Measurements from ENCODE around the gene PIK3R5.

Gene PIK3R5

DNA sequence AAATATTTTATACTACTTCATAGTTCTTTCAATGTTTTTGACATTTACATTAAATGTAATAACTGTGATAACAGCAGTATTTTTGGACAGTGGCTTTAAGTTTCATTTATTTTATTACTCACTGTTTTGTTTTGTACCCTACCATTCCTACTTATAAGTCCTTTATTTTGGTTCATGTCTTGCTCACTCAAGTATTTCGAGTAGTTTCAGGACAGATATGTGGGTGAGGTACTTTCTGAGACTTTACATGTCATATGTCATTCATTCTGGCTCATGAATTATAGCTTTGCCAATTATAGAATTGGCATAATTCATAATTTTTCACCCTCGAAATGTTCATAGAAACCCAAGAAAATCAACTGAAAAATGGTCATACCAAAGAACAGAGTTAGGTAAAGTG, 44.4 kb downstream of the PIK3R5 start:
- no peak for DNase-seq

DNA sequence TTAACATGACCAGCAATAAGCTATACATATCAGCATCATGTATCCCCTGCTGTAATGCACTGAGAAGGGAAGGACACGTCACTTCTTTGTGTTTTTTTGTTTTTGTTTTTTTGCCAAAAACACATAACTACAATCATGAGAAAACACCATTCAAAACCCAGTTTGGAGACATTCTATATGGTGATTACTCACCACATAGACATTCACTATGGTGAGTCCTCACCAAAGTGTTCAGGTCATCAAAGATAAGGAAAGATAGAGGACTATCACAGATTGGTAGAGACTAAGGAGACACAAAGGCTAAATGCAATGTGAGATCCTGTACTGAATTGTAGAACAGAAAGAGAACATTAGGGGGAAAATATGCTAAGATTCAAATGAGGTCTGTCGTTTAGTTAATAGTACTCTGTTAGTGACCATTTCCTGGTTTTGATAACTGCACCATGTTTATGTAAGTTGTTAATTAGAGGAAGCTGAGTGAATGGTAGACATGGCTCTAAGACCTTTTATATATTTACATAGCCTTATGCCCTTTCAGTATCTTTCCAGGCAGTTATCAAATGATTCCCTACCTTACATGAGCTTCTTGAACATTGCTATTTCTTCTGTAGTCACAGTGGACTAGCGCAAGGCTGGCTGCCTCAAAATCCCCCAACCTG, 46.6 kb downstream of the PIK3R5 start:
- DNase-seq, result no peak

DNA sequence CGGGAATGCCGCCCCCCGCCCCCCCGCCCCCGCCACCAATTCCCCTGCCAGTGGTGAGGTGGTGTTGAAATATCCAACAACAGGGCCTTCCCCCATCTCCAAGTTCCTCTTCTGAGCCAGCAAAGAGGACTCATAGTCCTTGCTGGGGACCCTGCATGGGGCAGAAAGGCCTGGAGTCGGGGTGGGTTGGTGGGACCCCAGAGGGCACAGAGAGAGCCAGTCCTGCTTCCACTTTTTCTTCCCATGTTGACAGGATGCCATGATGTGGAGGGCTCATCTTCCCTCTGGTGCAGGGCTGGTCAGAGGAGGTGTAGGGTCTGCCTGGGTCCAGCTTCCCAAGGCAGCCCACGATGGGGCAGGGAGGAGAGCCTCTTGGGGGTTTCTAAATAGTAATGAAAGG, 49.0 kb downstream of the PIK3R5 start:
- no peak for DNase-seq

DNA sequence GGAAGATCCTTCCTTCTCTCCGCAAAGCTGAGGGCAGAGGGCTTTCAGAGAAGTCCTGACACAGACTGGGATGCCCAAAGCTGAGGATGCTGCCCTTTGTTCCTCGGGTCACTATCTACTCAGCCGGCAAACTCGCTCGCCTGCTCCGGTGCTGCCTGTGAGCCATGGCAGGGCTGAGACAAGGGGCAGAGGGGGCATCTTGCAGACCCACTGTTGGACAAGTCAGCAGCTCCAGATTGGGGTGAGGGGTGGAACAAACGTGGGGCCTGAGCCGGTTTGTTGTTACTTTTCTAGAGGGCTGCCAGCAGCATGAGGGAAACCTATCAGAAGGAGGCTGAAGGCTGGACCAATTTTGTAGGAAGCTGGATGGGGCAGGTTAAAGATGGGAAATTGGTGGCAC, 51.0 kb downstream of the PIK3R5 start:
- no peak for DNase-seq

DNA sequence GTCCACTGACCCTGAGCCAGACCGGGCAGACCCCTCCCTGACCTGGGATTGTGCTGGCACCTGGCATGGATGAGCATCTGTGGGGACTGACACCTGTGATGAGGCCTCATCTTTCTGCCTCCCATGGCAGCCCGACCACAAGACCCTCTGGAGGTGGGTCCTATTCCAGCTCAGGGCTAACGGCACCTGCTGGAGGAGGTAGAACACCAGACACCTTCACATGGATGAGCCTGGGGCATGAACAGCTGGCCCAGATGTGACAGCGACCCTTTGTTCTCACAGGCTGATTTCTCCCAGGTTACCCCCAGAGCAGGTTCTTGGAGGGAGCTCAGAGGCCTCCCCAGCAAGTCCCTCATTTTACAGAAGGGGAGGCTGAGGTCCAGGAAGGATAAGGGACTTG, 51.6 kb downstream of the PIK3R5 start:
- DNase-seq, result no peak

DNA sequence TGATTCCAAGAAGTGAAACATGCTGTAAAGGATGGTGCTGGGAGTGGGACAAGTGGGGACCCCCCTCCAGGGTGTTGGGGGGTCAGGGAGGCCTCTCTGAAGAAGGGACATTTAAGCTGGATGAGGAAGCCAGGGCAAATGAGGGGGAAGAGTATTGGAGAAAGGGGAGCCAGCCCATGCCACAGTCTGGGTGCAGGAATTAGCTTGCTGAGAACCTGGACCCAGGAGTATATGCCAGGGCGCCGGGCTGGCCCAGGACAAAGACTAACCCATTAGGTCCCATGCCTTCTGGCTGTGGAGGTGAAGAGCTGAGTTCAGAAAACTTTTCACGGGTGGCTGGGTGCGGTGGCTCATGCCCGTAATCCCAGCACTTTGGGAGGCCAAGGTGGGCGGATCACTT, 52.4 kb downstream of the PIK3R5 start:
- DNase-seq, result no peak

DNA sequence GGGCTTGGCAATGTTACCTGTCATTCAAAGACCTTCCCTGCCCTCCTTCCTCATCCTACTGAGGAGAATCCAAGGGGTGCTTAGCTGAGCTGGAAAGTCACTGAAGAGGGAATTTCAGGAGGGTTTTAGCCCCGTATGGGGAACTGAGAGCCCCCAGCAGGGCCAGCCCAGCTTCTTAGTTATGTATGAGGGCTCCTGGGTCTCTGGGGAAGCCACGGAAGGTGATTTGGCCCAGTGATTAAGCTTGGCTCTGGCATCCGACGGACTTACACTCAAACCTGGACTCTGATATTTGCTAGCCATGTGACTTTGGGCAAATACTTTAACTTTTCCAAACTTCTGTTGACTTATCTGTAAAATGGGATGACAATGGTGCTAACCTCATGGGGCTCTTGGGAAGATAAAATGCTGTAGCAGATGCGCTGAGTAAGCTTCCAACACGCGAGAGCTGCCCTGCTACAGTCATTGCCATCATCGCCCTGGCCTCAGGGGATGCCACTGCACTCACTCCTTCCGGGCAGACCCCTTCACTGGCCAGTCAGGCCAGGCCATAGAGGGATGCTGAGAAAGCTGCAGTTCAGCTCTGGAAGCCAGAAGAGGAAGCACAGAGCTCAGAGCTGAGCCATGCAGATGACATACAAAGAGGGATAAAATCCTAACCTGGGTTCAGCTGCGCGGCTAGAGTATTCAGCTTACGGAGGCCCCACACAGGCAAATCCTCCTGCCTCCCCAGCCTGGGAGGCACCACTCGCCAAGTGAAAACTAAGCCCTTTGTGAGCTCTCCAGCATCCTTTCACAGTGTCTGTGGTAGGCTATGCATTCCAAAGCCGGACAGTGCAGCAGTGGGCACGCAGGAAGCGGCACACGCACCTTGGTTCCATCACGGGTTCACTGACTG, 53.2 kb downstream of the PIK3R5 start:
- DNase-seq, result no peak

DNA sequence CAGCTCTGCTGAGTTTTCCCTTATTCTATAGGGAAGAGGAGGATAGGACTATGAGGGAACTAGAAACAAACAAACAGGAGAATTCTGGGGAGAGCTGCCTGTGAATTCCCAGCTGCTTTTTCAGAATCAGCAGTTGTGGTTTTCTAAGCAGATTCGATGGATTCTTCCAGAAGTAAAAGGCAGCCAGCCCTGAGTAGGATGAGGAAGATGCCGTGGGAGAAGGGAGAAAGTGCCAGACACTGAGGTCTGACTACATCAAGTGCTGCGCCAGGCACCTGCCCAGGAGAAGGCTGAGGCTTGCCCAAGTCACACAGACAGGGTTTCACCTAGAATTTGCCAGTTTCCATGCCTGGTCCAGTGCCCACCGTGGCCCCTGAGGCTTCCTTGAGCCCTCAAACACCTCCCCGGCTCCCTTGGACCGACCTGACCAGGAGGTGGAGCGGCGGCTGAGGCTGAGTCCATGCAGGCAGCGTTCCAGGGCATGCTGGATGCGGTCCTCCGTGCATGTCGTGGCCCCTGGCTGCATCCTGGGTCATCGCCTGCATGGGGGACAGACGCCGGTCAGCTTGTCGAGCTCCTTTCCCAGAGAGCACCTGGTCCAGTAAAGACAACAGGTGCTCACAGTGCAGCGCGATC, 54.4 kb downstream of the PIK3R5 start:
- no peak for DNase-seq

DNA sequence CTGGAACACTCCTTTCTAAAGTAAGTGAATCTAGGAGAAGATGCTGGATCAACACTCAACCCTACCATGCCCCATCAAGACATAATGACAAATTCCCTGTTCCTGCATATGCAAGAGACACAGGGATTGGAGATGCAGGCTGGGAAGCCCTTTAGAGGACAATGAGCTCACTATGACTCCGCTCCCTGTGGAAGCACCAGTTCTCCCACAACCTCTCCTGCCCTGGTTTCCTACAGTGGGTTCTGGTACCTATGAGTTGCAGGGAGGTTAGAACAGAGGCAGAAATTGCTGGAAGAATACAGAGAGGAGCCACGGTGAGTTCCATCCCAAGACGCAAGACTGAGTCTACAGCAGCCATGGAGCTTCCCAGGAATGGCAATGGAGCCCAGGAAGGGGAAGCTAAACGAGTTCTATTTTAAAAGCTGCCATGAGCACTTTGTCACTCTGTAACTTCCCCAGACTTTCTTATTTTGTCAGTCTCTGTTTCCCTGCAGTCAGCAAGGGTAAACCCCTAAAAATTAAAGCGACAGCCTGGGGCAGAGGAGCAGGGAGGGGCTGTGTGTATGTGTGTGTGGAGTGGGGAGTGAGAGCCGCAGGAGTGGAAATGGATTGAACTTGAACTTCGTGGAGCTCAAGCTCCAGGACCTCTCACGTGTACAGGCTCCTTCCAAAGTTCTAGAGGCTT, 55.8 kb downstream of the PIK3R5 start:
- no peak for DNase-seq

DNA sequence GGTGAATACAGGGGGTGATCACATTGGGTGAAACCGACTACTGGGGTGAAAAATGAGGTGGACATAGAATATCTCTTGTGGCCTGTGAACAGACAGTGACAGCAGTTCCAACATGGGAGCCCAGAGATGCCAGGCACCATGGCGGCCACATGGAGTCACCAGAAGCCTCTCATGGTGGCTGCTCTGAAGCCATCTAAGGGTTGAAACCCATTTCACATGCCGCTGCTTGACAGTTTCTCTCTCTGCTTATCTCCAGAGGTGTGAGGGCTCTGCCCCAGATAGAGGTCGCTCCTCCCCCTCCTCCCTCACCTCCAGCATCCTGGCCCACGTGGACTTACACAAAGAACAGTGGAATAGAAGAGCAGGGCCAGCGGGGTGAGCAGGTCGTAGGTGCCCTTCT, 60.2 kb downstream of the PIK3R5 start:
- no peak for DNase-seq

DNA sequence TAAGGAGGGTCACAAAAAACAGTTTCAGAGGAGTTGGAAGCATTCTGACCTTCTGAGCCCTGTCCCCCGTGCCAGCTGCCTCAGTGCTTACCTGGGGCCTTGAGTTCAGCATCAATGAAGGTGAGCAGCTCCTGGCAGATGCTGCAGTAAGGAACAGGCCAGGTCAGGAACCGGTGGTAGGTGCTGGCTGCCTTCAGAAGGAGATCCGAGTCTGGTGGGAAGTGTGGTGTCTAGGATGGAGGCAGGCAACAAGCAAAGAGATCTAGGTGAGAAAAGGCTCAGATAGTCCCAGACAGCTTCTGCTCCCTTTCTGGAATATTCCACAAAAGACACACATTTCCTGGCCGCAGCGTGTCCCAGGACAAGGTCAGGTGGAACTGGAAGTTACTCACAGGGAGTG, 60.8 kb downstream of the PIK3R5 start:
- no peak for DNase-seq

DNA sequence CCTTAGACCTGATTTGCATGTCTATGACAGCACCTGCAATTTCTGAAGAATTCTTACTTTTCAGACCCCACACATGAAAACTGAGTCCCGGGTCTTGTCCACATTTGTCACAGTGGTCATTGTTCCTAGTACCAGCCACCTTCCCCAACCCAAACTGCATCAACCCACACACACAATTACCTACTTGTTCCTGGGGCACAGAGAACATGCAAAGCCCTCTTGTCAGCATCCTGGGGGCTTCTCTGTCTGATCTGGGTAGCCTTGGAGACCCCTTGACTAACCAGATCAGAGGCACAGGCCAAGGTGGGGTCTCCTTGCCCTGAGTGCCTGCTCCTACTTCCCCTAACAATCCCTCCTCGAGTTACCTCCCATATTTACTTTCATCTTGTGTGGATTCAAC, 61.3 kb downstream of the PIK3R5 start:
- no peak for DNase-seq

DNA sequence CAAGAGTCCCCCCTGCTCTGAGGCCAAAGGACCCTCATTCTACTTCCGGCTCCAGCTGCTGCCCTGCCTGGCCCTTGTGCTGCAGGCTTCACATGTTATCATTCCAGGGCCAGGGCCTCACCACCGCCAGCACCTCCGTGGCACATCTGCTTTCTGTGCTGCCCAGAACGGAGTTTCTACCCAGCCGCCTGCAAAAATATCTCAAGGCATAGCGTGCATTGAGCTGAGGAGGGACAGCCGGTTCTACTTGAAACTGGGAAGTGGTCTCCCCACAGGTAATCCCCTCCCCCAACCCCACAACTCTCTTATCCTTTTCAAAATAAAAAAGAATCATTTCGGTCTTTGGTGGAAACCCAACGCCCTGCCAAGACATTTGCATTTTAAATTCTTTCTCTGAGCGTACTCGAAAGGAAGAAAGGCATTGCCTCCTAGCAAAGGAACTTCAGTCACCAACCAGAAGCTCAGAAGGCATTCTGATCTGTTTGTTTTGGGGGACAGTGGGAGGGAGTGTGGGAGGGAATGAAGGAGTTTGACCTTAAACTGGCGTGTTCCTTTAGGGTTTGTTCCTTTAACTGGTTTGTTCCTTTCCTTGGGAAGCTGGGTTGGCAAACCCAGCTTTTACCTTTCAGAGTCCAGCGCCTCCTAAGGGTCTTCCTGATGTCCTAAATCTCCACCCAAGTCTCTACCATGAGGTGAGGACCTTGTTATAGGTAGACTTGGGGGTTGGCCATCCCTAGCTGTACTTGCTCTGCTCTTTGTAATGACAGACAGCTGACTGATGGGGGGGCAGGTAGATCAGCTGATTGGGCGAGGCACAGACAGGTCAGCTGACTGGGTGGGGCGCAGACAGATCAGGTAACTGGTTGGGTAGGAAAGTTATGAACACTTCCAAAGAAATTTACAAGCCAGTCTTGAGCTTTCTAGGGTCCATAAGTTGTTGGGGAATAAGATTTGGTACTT, 64.6 kb downstream of the PIK3R5 start:
- DNase-seq, result no peak

DNA sequence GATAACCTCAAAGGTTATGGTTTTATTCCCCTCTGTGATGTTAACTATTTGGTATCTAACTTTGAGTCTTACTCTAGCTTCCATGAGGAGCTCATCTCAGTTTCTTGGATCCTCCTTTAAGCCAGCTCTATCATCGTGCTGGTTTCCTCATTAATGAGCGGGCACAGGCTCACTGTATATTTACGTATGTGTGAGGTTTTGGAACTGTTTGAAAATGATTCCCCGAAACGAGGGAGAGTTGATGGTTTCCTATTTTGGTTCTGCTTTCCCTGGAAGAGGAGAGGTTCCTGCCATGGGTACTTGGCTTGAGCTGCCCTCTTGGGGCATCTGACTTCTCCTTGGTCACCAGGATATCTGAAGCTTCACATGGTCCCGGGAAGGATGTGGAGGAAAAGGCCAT, 65.3 kb downstream of the PIK3R5 start:
- DNase-seq, result no peak

DNA sequence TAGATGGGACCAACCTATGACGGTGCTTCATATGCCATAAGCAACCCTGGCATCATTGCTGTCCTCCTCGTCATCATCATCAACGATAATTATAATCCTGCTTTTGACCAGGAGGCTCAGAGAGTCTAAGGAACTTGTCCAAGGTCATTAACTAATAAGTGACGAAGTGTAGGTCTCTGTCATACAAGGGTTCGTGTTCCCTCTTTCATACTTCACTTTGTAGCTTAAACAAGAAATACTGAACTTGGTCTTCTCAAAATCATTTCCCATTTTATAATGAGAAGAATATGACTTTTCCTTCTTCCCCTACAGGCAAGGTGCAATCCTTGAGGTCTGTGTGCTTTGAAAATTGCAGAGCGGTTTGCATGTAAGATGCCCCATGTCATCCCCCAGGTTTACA, 66.9 kb downstream of the PIK3R5 start:
- no peak for DNase-seq

DNA sequence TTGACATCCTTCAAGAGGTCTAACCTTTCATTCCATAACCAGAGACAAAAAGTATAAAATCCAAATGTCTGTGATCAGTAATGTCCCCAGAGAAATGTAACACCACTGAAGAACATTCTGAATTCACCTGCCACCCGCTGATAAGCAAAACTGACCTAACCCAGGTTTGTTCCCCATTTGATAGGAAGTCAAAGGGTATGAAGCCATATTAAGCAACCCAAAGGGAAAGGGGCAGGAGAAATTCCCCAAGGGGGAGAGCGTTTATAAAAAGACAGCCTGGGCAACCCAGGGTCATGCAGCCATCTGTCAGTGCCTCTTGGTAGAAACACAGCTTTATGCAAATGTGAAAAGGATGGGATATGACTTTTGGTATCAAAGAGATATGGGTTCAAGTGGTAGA, 67.4 kb downstream of the PIK3R5 start:
- no peak for DNase-seq

DNA sequence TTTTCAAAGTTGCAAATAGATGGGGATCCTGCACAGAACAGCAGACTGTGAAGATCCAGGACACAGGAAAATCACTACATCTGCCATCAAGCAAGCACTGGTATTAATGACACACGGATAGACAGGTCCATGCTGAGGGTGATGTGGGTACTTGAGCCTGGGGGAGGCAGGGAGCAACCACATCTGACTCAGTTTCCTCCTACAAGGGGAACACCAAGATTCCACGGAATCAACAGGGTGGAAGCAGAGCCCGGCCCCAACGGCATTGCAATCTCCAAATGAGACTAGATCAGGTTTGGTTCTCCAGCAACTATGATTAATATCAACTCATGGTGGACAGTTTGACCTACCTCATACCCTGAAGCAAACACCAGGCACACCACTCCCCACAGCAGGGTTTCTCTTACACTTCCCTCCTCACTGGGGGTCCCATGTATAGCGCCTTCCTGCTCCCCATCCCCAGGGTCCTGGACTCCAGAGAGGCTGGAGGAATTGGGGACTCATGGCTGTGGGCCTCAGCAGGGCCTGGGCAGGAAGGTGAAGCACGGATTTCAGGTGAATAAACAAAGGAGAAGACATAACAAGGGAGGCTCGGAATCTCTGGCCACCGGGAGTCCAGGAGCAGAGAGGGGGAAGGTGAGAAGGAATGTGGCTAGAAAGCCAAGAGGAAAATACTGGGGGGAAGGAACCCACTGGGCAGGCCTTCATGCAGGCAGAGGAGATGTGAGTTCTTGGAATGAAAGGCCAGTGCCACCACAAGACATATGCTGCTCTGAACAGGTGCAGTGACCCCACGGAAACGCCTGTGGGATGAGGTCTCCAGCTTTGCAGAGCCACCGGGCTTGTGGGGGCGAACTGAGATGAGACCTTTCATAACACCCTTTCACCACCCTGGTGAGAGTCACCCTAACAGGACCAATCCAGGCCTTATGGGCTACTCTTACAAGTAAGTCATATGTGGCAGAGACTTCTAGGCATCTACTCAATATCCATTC, 68.6 kb downstream of the PIK3R5 start:
- DNase-seq, result no peak

DNA sequence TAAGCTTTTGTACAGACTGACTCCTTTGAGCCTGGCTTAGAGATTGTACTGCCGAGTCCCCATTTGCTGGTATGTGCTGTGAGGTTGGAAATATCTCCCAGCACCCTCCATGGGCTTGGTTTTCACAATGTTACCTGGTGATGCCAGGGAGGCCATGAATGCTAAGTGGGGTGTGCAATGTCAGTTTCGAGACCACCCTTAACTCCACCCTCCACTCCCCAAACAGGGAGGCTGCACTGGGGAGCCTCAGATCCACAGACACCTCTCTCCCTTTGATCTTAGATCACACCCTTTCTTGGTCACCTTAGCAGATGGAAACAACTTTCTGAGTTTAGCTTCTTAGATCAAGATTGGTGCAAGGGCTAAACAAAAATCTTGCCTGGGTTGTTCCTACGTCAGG, 69.4 kb downstream of the PIK3R5 start:
- DNase-seq, result no peak

DNA sequence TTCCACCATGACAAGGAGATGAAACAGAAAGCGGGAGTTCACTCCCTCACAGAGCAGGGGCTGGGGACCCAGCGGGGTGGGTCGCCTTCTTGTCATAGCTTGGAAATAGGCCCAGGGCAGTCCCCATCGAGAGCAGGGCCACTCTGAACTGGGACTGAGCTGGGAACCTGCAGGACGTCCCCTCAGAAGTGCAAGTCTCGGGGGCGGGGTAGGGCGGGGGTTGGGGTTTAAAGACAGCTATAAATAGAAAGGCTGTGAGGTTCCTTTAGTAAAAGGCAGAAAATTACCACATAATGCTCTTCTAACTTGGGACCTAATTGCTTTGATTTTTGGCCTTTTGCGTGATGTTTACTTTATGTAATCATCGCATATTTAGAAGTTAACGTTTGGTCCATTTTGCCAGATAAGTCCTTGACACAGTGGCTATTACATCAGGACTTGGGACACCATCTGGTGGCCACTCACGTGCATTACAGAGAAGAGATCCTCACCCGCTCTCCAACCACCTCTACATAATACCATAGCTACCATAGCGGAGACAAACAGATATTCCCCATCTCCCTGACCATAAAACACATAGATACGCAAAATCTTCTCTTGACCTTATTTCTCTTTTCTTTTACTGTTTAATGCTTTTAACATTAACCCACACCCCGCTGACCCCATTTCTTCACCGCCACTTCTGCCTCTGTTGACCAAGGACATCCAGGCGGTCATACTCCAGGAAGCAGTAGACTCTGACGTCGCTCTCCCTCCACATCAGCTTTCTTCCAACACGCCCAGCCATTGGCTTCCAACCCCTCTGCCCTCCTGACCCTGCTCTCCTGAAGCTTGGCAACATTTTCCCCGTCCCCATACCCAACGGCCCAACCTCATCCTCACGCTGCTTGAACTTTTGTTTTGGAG, 70.6 kb downstream of the PIK3R5 start:
- peak; percentile 71 for DNase-seq

DNA sequence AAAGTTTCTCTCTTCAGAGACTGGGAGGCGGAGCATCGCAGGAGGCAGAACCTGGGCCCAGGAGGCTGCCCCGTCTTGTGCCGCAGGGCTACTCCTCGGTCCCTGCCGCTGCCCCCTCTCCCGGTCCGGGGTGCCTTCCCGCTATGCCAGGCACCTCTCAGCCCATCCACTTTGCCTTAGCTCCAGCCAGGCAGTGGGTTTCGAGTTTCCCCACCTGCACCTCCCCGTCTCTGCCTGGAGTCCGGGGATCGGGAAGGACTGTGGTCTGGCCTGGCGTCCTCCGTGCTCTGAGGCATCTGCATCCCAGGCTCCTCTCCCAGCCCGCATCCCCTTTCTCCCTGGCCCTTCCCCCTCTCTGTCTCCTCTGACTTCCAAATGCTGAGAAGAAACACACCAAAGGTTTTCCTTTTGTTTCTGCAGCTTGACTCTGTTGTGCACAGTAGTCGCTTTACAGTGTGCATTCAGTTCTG, 71.3 kb downstream of the PIK3R5 start:
- no peak for DNase-seq
